OCI-M2 (cell line): Measurements from ENCODE around the gene PPP1R2C.

Experiments
- DNase-seq: peaks from one replicate; lab custom pipeline; 2025; ENCODE audit not compliant: unreplicated experiment; lab: John Stamatoyannopoulos, UW

PPP1R2C gene

GRCh38 chrX:42778096-42778495 lies at the start of gene PPP1R2C:
TSS of gene PPP1R2C (minus strand) at chrX:42778163. CDS start at chrX:42778079, 84 bp downstream.
- DNase-seq, result no peak

- DNase-seq, result no peak
Measured at GRCh38 chrX:42825201-42825600, 47.2 kb upstream of the PPP1R2C start.

- DNase-seq, result no peak
Measured at GRCh38 chrX:42824541-42824940, 46.6 kb upstream of the PPP1R2C start.

GRCh38 chrX:42823443-42823842 lies 45.5 kb upstream of the PPP1R2C start:
- no peak for DNase-seq

- no peak for DNase-seq
Measured at GRCh38 chrX:42821803-42822443, 44.0 kb upstream of the PPP1R2C start.

GRCh38 chrX:42818151-42818921 lies 40.4 kb upstream of the PPP1R2C start:
- no peak for DNase-seq

- DNase-seq, result no peak
Measured at GRCh38 chrX:42809569-42809968, 31.6 kb upstream of the PPP1R2C start.

- DNase-seq, result no peak
Measured at GRCh38 chrX:42807393-42807792, 29.4 kb upstream of the PPP1R2C start.

- no peak for DNase-seq
Measured at GRCh38 chrX:42804524-42804923, 26.6 kb upstream of the PPP1R2C start.

GRCh38 chrX:42803320-42803719 lies 25.4 kb upstream of the PPP1R2C start:
- DNase-seq, result no peak

GRCh38 chrX:42797651-42798269 lies 19.8 kb upstream of the PPP1R2C start:
- no peak for DNase-seq

GRCh38 chrX:42783451-42783850 lies 5.5 kb upstream of the PPP1R2C start:
- DNase-seq, result no peak

- DNase-seq, result peak; percentile 28
Measured at GRCh38 chrX:42776195-42776594, 1.8 kb downstream of the PPP1R2C start.

- DNase-seq, result no peak
Measured at GRCh38 chrX:42772874-42773273, 5.1 kb downstream of the PPP1R2C start.

- DNase-seq, result no peak
Measured at GRCh38 chrX:42771506-42772335, 6.2 kb downstream of the PPP1R2C start.

- no peak for DNase-seq
Measured at GRCh38 chrX:42770566-42770965, 7.4 kb downstream of the PPP1R2C start.

GRCh38 chrX:42759881-42760280 lies 18.1 kb downstream of the PPP1R2C start:
- DNase-seq, result no peak

- no peak for DNase-seq
Measured at GRCh38 chrX:42755815-42756214, 22.1 kb downstream of the PPP1R2C start.

GRCh38 chrX:42754603-42755002 lies 23.4 kb downstream of the PPP1R2C start:
- DNase-seq, result no peak

- DNase-seq, result no peak
Measured at GRCh38 chrX:42754115-42754514, 23.8 kb downstream of the PPP1R2C start.

- no peak for DNase-seq
Measured at GRCh38 chrX:42752730-42753129, 25.2 kb downstream of the PPP1R2C start.
